GM20431 (cell line): ENCODE measurements around the gene DUT.

Source experiments
- in situ Hi-C: fragments of 300-500 bp; cut with MseI, MboI; formaldehyde crosslinking; loops from one replicate; pipeline ENCODE4 v1.15.0; 2020; ENCODE audit warnings: low sequenced_read_pairs; ENCODE audit not compliant: unreplicated experiment

The DUT gene

DNA sequence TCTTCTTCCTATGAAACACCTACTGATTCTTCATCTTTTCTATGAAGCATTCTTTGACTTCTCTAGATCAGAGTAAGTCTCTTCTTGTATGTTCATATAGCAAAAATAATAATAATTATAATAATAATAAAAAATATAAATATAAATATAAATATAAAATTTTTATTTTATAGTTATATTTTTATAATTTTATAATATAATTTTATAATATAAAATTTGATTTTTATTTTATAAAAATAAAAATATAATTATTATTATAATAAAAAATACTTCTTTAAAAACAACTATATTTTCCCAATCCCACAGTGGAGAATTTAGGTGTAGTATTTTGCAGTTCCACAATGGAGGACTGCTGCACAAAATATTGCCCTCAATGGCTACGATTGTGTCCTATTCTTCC, 34.3 kb downstream of the DUT start:
- in situ Hi-C loops: loop anchor here (25.0 kb wide), 2 partner anchors 272 to 447 kb away; partner anchors contain the start of genes CEP152 and FBN1

DNA sequence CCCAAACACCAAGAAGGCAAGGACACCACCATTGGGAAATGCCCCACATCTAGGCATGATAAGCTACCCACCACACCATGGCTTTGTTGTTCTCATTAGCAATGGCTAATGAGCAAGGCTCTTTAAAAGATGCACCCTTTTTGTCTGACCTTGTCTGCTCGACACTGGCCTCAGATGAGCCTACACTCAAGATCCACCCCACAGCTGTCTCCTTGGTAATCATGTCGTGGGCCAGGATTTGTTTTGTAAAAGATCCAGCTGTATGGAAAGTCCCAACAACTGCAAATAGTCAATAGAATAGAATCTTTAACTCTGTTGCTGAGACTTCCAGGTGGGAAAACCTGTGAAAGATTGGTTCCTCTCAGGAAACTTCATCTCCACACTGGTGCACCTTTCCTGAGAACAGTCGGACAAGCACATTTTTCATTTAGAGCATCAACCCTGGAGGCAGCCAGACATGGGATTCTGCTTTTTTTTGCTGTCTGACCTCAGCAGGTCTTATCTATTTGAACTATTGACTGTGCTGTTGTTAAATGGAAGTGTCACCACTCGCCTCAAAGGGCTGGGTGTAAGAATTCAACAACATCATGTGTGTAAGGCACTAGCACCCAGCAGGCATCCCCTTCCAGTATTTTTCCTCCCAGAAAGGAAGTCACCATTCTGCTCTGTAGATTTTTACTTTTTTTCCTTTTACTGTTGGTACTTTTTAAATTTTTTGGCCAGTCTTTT, 35.5 kb downstream of the DUT start:
- in situ Hi-C loops: loop anchor here (25.0 kb wide), 2 partner anchors 271 to 446 kb away; partner anchors contain the start of genes CEP152 and FBN1

DNA sequence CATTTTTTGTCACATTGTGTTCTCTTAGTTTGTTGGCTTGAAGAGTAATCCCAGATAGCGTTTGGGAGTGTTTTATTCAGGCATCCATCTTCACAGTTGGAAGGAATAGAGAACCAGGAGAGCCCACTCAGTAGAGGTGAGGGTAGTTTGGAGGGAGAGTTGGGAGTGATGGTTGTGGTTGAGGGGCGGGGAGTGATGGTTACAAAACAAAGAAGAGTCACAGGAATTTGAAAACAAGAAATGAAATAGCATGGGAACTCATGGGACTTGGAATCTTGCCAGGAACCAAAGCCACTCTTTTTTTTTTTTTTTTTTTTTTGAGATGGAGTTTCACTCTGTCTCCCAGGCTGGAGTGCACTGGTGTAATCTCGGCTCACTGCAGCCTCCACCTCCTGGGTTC, 36.3 kb downstream of the DUT start:
- in situ Hi-C loops: loop anchor here (25.0 kb wide), 2 partner anchors 270 to 445 kb away; partner anchors contain the start of genes CEP152 and FBN1

DNA sequence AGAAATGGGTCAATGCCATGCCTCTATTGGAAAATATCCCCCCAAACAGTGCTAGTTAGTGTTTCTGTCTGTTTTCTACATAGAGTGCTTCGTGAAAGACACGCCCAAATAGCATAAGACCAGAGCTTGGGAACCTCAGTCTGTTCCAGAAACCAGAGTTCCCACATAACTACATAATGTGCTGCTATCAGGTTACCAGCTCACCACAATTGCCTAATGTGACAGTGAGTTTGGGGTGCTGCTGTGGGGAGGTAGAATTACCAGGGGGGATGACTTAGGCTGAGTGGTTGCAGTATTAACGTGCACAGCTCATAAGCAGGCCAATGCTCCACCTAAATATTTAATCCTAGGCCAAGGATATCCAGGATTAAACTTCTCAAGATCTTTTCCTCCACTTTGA, 39.2 kb downstream of the DUT start:
- in situ Hi-C loops: loop anchor here (25.0 kb wide), 2 partner anchors 267 to 442 kb away; partner anchors contain the start of genes CEP152 and FBN1

DNA sequence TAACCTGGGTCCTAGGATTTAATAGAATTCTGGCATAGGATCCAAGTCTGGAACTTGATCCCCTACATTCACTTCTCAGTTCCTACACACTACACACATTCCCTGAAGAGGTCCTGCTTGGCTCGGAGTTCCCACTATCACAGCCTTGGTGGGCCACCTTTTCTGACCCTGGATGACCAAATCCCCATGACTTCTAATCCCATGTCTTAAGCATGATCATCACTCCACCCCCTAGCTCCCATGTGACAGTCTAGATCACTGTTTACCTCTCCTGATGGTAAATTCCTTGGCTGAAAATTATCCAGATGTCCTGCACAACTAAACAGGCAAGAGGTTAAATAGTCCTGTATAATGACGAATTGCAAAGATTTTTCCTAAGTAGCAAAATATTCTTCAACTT, 40.3 kb downstream of the DUT start:
- in situ Hi-C loops: loop anchor here (25.0 kb wide), 2 partner anchors 266 to 441 kb away; partner anchors contain the start of genes CEP152 and FBN1

DNA sequence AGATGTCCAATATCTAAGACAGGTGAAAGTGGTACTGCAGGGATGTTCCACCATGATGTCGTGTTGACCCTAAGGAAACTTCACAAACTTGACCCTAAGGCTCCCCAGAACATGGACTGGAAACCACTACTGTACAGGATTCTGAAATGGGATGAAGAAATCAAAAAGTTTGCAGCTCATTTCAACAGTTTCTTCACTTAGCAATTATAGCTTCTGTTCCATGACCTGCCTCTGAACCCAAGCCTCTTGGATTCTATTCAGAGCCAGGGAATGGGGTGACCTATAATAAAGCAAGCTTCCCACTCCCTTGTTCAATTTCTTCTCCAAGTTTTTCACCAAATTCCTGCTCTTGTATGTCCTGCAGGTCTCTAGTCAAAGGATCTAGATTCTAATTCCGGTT, 40.7 kb downstream of the DUT start:
- in situ Hi-C loops: loop anchor here (25.0 kb wide), 2 partner anchors 265 to 440 kb away; partner anchors contain the start of genes CEP152 and FBN1

DNA sequence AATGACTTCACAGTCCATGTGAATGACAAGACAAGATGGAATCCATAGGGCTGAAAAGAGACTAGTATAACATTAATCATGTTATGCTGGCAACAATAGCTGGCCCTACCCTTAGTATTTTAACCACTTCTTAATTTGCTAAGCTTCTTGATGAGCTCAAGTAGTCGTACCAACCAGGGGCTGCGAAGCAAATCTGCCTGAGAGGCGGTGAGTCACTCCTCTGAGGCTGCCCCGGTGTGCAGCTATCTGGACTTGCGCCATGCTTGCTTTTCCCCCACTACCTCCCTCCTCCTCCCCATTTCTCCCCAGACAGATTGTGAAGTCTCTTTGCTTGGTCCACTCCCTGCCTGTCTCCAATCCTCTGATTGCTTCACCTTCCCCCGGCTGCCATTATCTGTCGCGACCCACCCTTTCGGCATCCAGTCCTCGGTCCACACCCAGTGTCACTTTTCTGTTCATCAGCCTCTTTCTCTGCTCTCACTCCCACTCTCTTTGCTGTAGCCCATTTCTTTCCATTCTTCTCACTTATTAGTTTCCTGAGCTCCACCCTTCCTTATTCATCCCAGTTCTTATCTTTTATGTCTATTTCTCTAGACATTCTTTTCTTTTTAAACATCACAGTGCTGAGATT, 42.7 kb downstream of the DUT start:
- in situ Hi-C loops: loop anchor here (25.0 kb wide), 2 partner anchors 263 to 438 kb away; partner anchors contain the start of genes CEP152 and FBN1

DNA sequence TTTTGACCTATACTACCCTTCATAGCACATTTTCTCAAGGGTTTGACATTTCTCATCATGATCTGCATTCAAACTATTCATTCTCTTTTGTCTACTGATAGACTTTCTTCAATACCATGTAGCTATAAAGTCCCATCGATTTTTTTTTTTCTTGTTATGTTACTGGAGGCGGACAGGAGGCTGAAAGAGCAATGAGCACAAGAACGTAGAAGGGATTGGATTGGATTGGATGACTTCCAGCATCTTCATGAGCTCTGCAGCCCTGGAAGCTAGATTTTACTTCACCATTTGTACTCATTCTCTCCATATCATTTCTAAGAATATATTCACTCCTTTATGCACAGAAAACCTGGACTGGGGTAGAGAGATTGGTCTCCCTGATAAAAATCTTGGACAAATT, 43.2 kb downstream of the DUT start:
- in situ Hi-C loops: loop anchor here (25.0 kb wide), 2 partner anchors 263 to 438 kb away; partner anchors contain the start of genes CEP152 and FBN1

DNA sequence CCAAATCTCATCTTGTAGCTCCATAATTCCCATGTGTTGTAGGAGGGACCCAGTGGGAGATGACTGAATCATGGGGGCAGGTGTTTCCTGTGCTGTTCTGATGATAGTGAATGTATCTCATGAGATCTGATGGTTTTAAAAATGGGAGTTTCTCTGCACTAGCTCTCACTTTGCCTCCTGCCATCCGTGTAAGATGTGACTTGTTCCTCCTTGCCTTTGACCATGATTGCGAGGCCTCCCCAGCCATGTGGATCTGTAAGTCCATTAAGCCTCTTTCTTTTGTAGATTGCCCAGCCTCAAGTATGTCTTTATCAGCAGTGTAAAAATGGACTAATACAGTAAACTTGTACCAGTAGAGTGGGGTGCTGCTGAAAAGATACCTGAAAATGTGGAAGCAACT, 44.5 kb downstream of the DUT start:
- in situ Hi-C loops: no loop called here

DNA sequence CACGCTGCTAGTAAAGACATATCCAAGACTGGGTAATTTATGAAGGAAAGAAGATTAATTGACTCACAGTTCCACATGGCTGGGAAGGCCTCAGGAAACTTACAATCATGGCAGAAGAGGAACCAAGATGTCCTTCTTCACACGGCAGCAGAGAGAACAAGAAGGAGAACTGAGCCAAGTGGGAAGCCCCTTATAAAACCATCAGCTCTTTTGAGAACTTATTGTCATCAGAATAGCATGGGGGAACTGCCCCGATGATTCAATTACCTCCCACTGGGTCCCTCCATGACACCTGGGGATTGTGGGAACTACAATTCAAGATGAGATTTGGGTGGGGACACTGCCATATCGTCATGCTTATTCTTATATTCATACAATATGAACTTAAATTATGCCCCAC, 49.0 kb downstream of the DUT start:
- in situ Hi-C loops: no loop called here

DNA sequence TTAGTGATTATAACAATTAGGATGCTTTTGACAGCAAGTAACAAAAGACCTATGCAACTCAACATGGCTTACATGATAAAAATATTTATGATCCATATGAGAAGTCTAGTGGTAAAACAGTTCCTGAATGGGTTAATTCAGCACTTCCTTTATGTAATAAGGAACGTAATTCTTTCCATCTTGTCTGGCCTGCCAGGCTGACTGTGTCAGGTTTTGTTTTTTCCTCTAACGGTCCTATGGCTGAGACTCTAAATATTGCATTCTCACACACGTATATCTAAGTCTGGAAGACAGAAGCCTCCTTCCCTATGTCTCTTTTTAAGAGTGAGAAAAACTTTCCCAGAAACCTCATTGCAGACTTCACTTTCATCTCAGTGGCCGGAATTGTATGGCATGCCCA, 50.6 kb downstream of the DUT start:
- in situ Hi-C loops: no loop called here

DNA sequence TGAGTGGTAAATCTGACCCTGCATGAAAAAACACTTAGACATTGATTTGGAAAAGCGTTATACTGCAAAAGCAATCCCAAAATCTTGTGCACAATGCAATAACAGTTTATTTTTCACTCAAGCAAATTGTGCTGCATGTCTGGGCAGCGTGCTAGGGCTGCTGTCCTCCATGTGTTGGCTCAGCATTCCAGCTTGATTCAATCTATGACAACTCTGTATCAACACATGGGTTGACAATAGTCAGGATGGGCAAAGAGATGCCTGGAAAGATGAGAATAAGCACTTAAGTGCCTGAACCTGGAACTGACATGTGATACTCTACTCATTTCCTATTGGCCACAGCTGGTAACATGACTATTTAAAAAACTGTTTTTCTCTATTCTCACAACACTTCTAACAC, 51.8 kb downstream of the DUT start:
- in situ Hi-C loops: no loop called here

DNA sequence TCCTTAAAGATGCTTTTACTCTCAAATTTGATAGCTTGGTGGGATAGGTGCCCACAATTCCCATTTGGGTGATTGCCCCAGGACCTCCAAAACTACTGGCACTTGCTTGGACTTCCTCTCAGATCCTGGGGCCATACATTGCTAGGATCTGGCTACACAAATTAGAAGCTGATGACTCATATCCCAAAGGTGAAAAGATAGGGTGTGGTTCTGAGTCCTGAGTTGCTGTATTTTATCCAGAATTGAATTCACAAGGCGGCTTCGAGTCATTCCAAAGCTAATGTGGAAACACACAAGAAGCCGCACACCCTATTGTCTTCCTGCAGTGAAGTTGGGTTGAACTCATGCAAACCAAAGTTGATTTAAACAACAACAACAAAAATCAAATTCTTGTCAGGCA, 53.4 kb downstream of the DUT start:
- in situ Hi-C loops: no loop called here

DNA sequence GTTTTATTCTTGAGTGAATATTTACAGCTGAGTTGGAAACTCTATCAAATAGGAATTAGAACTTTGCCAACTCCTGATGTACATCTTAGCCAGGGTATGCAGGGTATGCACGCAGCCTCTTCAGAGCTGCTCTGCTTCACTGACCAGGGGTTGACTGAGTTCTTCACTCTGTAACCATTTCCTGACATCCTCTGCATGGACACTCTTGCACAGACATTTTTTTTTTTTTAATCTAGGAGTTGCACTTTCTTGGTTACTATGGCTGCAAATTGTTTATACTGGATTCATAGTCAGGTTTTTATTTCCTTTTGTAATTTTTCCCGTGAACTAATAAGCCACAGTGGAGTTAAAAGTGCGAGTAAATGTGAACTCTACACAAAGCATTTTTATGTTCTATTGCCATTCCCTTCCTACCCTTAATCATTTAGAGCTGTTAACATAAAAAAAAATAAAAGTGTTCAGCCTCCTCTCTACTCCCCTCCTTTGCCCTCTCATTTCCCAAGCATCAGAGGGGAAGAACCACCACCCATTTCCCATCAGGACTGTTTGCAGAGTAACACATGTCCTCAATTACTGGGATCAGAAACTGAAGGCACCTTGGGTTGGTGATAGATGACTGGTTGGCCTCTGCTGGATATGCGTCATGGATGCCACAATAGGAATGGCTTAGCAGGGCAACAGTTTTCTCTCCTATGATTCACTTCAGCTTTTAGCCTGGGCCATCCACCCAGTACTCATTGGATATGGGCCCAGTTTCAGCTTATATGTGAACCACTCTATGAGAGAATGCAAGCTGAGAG, 54.0 kb downstream of the DUT start:
- in situ Hi-C loops: no loop called here

DNA sequence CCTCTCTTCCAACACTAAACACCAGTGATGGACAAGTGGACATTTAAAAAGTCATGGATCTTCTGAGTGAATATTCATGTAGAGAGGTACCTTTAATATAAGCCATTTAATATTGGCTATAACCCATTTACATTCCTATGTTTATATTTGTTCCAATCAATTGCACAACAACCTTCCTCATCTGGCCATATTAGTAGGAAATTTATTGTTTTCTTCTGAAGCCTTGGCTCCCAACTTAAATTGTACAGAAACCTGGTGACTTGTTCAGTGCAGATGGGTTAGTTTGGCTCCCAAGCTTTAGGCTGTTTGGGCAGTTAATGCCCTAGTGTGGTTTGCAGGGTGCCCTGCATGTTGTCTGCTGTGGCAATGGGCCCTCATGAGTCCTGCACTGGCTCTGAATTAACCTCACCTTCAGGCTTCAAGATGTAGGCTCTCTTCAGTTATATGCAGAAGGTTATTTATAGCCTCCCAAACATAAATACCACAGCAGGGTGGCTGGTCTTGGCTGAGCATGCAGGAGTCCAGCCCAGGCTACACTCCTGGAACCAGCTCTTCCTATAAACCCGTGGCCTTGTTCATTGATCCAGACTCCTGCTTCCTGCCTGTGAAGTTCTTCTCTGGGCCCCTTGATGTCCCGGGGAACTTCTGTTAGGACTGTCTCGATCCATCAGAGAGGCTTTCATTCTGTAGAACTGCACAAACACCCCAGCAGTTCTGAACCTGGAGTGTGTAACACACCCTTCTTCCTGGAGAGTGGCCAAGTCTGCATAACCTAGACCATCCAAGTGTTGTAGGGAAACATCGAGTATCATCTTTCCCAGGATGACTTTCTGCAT, 57.0 kb downstream of the DUT start:
- in situ Hi-C loops: no loop called here

DNA sequence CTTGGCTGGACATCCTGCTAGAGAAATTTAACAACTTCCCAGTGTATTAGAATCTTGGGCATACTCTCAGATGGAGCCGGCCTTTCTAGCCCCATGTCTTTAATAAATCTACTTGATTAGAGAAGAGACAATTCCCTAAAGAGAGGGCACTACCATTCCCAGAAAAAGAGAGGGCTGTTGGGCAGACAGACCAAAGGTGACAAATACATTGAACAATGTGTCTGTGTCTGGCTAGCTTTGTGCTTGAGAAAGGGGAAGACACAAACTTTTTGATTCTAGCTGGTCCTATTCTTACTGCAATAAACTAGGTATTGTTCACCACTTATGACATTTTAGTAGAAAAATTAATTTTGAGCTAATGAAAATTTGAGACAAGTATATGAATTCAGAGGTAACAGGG, 57.7 kb downstream of the DUT start:
- in situ Hi-C loops: no loop called here

DNA sequence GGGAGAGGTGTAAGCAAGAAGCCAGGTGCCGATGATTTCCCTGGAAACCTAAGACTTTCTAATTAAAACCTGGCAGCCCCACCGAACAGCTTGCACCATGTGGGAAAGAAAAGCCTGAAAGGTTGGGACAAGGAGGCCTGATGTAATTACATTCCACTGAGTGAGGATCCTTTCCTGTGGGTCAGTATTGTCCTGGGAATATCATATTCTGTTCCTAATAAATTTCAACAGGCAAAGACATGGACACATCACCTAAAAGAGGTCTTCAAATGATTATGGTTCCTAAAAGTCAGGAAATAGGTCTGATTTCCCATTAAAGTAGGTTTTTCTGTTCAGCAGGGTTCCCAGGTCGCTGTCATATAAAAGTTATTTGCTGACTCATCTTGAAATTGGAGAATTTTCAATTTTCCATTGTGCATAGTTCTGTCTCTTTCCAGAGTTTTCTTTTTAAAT, 58.5 kb downstream of the DUT start:
- in situ Hi-C loops: no loop called here

DNA sequence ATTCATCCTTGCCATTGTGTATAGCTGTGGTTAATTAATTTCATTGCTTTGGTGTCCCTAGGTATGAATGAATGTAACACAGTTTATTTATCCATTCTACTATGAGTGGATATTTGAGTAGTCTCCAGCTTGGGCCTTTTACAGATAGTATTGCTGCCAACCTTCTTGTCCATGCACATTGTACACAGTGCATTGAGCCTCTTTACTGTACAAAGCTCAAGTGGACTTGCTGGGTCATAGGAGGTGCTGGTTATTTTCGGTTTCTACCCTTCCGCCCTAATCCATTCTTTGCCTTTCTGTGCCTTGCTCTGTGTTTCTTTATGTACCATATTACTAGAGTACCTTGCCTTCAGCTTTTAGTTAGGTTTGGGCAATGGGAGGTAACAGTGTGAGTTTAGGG, 60.7 kb downstream of the DUT start:
- in situ Hi-C loops: no loop called here

DNA sequence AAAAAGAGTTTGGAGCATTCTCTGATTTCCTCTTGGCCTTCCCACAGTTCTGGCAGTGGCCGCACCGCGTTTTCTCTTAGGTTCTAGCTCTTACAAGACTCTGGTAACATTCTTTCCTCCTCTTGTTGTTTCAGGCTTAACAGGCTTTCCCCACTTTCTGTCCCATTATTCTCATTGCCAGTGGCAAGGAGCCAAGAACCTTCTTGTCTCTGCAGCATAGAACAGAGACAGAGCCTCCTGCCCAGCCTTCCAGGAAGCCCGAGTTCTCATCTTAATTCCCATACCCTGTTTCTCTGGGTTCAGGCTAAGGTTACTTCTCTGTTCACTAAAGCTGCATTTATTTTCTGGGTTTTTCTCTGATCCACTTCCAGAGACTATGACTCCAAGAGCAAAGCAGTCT, 61.1 kb downstream of the DUT start:
- in situ Hi-C loops: no loop called here
